WTC11 (cell line): ENCODE data around the gene OR4L1. TPM values are rescaled to one million over a fixed set of nuclear protein-coding genes. Genes with fewer than 3 reads are reported as not detected.

Experiments used
- ATAC-seq: fragments of 200-7000 bp; cut with Tn5 transposase; 2 replicates; pipeline ENCODE4 v1.10.0; 2021; ENCODE audit warnings: mild to moderate bottlenecking, moderate library complexity
- CTCF ChIA-PET: fragments of 300-600 bp; sonication (Branson Sonifier 250); formaldehyde crosslinking; loops from one replicate; lab custom pipeline; 2021; ENCODE audit warnings: antibody characterized with exemption; lab: Charles Lee
- POLR2A ChIA-PET: fragments of 350-600 bp; sonication (Branson Sonifier 250); formaldehyde crosslinking; loops from one replicate; lab custom pipeline; 2021; ENCODE audit warnings: antibody characterized with exemption; lab: Charles Lee
- DNase-seq: peaks from one replicate; pipeline ENCODE4 v3.0.0; 2021; ENCODE audit warnings: low spot score
- H3K27ac Mint-ChIP-seq: 2 replicates; pipeline ENCODE4 v1.8.0; 2021; ENCODE audit warnings: mixed read lengths
- H3K27me3 Mint-ChIP-seq: 2 replicates; pipeline ENCODE4 v1.8.0; 2021; ENCODE audit warnings: low read depth, mild to moderate bottlenecking, moderate library complexity, mixed read lengths
- H3K36me3 Mint-ChIP-seq: 2 replicates; pipeline ENCODE4 v1.8.0; 2021; ENCODE audit warnings: mixed read lengths
- H3K4me1 Mint-ChIP-seq: 2 replicates; pipeline ENCODE4 v1.8.0; 2022; ENCODE audit warnings: mixed read lengths
- H3K4me3 Mint-ChIP-seq: 2 replicates; pipeline ENCODE4 v1.8.0; 2021; ENCODE audit warnings: mild to moderate bottlenecking, moderate library complexity, mixed read lengths
- H3K9me3 Mint-ChIP-seq: 2 replicates; pipeline ENCODE4 v1.8.0; 2021; ENCODE audit warnings: mixed read lengths
- ESRRA ChIP-seq: sonication (generic); formaldehyde crosslinking; IDR thresholded peaks from 2 replicates; pipeline ENCODE4 v1.8.1; 2022; ENCODE audit warnings: mild to moderate bottlenecking, missing genetic modification reagents, borderline replicate concordance
- ETV6 ChIP-seq: sonication (generic); formaldehyde crosslinking; IDR thresholded peaks from 2 replicates; pipeline ENCODE4 v1.8.1; 2022; ENCODE audit warnings: mild to moderate bottlenecking, missing genetic modification reagents
- FOXK1 ChIP-seq: sonication (generic); formaldehyde crosslinking; IDR thresholded peaks from 2 replicates; pipeline ENCODE4 v1.8.0; 2022; ENCODE audit warnings: mild to moderate bottlenecking, moderate library complexity, missing genetic modification reagents
- NFE2L1 ChIP-seq: sonication (generic); formaldehyde crosslinking; IDR thresholded peaks from 2 replicates; pipeline ENCODE4 v1.8.1; 2023; ENCODE audit warnings: missing genetic modification reagents
- NR2C2 ChIP-seq: sonication (generic); formaldehyde crosslinking; IDR thresholded peaks from 2 replicates; pipeline ENCODE4 v1.8.0; 2022; ENCODE audit warnings: mild to moderate bottlenecking, missing genetic modification reagents
- OVOL2 ChIP-seq: fragments of 250-450 bp; sonication (Bioruptor Pico); IDR thresholded peaks from 2 replicates; pipeline ENCODE4 v1.9.0; 2021; ENCODE audit warnings: mild to moderate bottlenecking, borderline replicate concordance
- TEAD4 ChIP-seq: sonication (generic); formaldehyde crosslinking; IDR thresholded peaks from 2 replicates; pipeline ENCODE4 v1.8.0; 2022; ENCODE audit warnings: mild to moderate bottlenecking, missing genetic modification reagents
- ZBTB21 ChIP-seq: sonication (generic); formaldehyde crosslinking; IDR thresholded peaks from 2 replicates; pipeline ENCODE4 v1.8.1; 2023; ENCODE audit warnings: mild to moderate bottlenecking, missing genetic modification reagents, borderline replicate concordance
- ZNF317 ChIP-seq: sonication (generic); formaldehyde crosslinking; IDR thresholded peaks from 2 replicates; pipeline ENCODE4 v1.8.1; 2023; ENCODE audit warnings: low read depth, mild to moderate bottlenecking, moderate library complexity, missing genetic modification reagents, borderline replicate concordance
- ZNF671 ChIP-seq: fragments of 250-450 bp; sonication (Bioruptor Pico); IDR thresholded peaks from 2 replicates; pipeline ENCODE4 v1.8.0; 2021; ENCODE audit warnings: mild to moderate bottlenecking
- total RNA-seq: library from RNA; stranded (reverse); gene quantifications from 3 replicates; pipeline ENCODE4 v1.2.3, GENCODE V29; 2021
- TF ChIP-seq, protein P1 (sequence below): sonication (generic); formaldehyde crosslinking; IDR thresholded peaks from 2 replicates; pipeline ENCODE4 v1.8.1; 2023; ENCODE audit warnings: mild to moderate bottlenecking, missing genetic modification reagents
- TF ChIP-seq, protein P2 (sequence below): fragments of 250-450 bp; sonication (Bioruptor Pico); conservative IDR thresholded peaks from 2 replicates; pipeline ENCODE4 v1.9.0; 2021; ENCODE audit warnings: mild to moderate bottlenecking
- TF ChIP-seq, protein P3 (sequence below): sonication (generic); formaldehyde crosslinking; IDR thresholded peaks from 2 replicates; pipeline ENCODE4 v1.8.1; 2023; ENCODE audit warnings: mild to moderate bottlenecking, missing genetic modification reagents, borderline replicate concordance
- TF ChIP-seq, protein P4 (sequence below): sonication (generic); formaldehyde crosslinking; IDR thresholded peaks from 2 replicates; pipeline ENCODE4 v1.8.0; 2022; ENCODE audit warnings: mild to moderate bottlenecking, missing genetic modification reagents
- TF ChIP-seq, protein P5 (sequence below): sonication (generic); formaldehyde crosslinking; IDR thresholded peaks from 2 replicates; pipeline ENCODE4 v1.8.1; 2022; ENCODE audit warnings: mild to moderate bottlenecking, moderate library complexity, missing genetic modification reagents
- TF ChIP-seq, protein P6 (sequence below): sonication (generic); formaldehyde crosslinking; IDR thresholded peaks from 2 replicates; pipeline ENCODE4 v1.8.0; 2022; ENCODE audit warnings: mild to moderate bottlenecking, missing genetic modification reagents
- TF ChIP-seq, protein P7 (sequence below): sonication (generic); formaldehyde crosslinking; IDR thresholded peaks from 2 replicates; pipeline ENCODE4 v1.8.1; 2022; ENCODE audit warnings: low read depth, missing genetic modification reagents, borderline replicate concordance
- TF ChIP-seq, protein P8 (sequence below): sonication (generic); formaldehyde crosslinking; conservative IDR thresholded peaks from 2 replicates; pipeline ENCODE4 v1.8.1; 2022; ENCODE audit warnings: mild to moderate bottlenecking, missing genetic modification reagents

Gene OR4L1
- total RNA-seq, 1 experiment from 2014 or later: not detected

DNA sequence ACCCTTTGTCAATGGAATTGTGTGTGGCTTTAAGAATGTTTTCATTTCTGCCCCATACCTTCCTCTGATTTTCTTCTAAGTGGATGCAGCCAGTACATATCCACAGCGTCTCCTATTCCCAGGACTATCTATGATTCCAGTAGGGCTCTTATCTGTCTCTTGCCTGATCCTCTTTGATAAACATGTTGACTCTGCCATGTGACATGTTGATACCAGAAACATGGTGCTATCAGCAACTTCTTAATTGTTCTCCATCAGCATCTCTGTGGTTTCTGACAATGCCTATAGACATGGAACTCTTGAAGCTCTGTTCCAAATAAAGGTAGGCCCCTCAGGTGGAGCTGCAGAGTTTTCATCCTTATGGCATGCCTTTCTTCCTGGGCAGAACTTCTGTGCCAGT is 11.6 kb upstream of the OR4L1 start:
- Mint-ChIP-seq H3K27me3 (peaks cover 2% of the 10 kb centered on the region; the same call in 1 of the 2 replicates), H3K27ac (no peak overlapping the region), H3K9me3 (peaks cover 80% of the 10 kb centered on the region), H3K4me1 (no peaks in the 10 kb centered on the region), H3K4me3 (no peak overlapping the region), H3K36me3 (peaks cover 61% of the 10 kb centered on the region)
- no peak for DNase-seq
- no peak for TF ChIP-seq ZNF317
- TF ChIP-seq ETV6 (CRISPR knock-in tag): no peak
- no peak for ATAC-seq
- ChIA-PET POLR2A (no interaction called here), CTCF (no interaction called here)

DNA sequence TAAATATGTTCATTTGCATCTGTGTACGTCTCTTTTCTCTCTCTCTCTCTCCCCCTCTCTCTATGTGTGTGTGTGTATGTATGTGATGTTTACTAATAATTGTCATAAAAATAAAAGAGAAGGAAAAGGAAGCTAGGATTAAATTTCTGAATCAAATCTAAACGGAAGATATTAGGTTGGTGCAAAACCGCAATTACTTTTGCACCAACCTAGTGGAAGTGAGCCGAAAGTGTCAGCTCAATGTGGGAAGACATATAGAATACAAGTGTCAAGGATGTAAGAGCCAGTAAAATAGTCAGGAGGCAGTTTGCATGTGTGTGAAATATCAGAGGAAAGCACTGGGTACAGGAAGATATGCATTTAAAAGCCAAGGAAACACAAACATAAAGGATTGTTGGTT is 32.2 kb downstream of the OR4L1 start:
- Mint-ChIP-seq H3K27ac (no peak overlapping the region), H3K4me1 (no peaks in the 10 kb centered on the region), H3K36me3 (peaks cover 43% of the 10 kb centered on the region), H3K4me3 (no peak overlapping the region), H3K27me3 (peaks cover 6% of the 10 kb centered on the region), H3K9me3 (peaks cover 61% of the 10 kb centered on the region)
- ATAC-seq (no peak), DNase-seq (no peak)
- POLR2A ChIA-PET: no interaction called here
- CTCF ChIA-PET: no interaction called here
- TF ChIP-seq, protein P1, sequence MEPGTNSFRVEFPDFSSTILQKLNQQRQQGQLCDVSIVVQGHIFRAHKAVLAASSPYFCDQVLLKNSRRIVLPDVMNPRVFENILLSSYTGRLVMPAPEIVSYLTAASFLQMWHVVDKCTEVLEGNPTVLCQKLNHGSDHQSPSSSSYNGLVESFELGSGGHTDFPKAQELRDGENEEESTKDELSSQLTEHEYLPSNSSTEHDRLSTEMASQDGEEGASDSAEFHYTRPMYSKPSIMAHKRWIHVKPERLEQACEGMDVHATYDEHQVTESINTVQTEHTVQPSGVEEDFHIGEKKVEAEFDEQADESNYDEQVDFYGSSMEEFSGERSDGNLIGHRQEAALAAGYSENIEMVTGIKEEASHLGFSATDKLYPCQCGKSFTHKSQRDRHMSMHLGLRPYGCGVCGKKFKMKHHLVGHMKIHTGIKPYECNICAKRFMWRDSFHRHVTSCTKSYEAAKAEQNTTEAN (CRISPR knock-in tag): no peak
- TF ChIP-seq NR2C2 (CRISPR knock-in tag) (no peak), ZNF671 (CRISPR knock-in tag) (no peak), TEAD4 (CRISPR knock-in tag) (no peak), ZBTB21 (no peak), OVOL2 (CRISPR knock-in tag) (no peak), FOXK1 (CRISPR knock-in tag) (no peak), ESRRA (CRISPR knock-in tag) (no peak), NFE2L1 (CRISPR knock-in tag) (no peak)
- TF ChIP-seq, protein P2, sequence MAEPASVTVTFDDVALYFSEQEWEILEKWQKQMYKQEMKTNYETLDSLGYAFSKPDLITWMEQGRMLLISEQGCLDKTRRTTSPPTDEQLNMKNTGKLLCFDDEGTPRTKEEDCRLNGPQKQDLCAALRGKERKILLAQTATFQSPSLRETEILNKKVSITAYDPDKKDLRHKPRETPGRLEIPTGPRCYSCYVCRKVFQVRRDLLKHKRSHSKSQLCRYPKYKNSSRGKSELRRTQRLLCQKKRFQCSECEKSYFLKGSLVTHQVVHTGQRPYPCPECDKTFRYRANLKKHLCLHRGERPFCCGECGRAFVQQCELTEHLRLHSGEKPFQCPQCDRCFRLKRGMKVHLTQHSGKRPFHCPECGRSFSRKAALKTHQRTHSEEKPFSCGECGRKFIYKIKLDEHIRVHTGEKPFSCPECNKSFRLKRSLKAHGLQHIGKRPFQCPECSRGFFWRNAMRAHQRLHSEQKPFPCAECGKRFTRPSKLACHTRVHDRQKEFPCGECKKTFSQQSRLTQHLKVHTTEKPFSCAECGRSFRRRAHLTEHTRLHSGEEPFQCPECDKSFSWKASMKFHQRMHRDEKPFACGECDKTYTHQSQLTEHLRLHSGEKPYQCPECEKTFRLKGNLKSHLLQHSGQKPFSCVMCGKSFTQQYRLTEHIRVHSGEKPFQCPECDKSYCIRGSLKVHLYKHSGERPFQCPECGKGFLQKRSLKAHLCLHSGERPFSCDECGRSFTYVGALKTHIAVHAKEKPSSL (CRISPR knock-in tag): no peak
- TF ChIP-seq, protein P3, sequence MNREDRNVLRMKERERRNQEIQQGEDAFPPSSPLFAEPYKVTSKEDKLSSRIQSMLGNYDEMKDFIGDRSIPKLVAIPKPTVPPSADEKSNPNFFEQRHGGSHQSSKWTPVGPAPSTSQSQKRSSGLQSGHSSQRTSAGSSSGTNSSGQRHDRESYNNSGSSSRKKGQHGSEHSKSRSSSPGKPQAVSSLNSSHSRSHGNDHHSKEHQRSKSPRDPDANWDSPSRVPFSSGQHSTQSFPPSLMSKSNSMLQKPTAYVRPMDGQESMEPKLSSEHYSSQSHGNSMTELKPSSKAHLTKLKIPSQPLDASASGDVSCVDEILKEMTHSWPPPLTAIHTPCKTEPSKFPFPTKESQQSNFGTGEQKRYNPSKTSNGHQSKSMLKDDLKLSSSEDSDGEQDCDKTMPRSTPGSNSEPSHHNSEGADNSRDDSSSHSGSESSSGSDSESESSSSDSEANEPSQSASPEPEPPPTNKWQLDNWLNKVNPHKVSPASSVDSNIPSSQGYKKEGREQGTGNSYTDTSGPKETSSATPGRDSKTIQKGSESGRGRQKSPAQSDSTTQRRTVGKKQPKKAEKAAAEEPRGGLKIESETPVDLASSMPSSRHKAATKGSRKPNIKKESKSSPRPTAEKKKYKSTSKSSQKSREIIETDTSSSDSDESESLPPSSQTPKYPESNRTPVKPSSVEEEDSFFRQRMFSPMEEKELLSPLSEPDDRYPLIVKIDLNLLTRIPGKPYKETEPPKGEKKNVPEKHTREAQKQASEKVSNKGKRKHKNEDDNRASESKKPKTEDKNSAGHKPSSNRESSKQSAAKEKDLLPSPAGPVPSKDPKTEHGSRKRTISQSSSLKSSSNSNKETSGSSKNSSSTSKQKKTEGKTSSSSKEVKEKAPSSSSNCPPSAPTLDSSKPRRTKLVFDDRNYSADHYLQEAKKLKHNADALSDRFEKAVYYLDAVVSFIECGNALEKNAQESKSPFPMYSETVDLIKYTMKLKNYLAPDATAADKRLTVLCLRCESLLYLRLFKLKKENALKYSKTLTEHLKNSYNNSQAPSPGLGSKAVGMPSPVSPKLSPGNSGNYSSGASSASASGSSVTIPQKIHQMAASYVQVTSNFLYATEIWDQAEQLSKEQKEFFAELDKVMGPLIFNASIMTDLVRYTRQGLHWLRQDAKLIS: no peak
- TF ChIP-seq, protein P4, sequence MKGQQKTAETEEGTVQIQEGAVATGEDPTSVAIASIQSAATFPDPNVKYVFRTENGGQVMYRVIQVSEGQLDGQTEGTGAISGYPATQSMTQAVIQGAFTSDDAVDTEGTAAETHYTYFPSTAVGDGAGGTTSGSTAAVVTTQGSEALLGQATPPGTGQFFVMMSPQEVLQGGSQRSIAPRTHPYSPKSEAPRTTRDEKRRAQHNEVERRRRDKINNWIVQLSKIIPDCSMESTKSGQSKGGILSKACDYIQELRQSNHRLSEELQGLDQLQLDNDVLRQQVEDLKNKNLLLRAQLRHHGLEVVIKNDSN (CRISPR knock-in tag): no peak
- TF ChIP-seq, protein P5, sequence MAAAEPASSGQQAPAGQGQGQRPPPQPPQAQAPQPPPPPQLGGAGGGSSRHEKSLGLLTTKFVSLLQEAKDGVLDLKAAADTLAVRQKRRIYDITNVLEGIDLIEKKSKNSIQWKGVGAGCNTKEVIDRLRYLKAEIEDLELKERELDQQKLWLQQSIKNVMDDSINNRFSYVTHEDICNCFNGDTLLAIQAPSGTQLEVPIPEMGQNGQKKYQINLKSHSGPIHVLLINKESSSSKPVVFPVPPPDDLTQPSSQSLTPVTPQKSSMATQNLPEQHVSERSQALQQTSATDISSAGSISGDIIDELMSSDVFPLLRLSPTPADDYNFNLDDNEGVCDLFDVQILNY (CRISPR knock-in tag): no peak
- TF ChIP-seq, protein P6, sequence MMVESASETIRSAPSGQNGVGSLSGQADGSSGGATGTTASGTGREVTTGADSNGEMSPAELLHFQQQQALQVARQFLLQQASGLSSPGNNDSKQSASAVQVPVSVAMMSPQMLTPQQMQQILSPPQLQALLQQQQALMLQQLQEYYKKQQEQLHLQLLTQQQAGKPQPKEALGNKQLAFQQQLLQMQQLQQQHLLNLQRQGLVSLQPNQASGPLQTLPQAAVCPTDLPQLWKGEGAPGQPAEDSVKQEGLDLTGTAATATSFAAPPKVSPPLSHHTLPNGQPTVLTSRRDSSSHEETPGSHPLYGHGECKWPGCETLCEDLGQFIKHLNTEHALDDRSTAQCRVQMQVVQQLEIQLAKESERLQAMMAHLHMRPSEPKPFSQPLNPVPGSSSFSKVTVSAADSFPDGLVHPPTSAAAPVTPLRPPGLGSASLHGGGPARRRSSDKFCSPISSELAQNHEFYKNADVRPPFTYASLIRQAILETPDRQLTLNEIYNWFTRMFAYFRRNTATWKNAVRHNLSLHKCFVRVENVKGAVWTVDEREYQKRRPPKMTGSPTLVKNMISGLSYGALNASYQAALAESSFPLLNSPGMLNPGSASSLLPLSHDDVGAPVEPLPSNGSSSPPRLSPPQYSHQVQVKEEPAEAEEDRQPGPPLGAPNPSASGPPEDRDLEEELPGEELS (CRISPR knock-in tag): no peak
- TF ChIP-seq, protein P7, sequence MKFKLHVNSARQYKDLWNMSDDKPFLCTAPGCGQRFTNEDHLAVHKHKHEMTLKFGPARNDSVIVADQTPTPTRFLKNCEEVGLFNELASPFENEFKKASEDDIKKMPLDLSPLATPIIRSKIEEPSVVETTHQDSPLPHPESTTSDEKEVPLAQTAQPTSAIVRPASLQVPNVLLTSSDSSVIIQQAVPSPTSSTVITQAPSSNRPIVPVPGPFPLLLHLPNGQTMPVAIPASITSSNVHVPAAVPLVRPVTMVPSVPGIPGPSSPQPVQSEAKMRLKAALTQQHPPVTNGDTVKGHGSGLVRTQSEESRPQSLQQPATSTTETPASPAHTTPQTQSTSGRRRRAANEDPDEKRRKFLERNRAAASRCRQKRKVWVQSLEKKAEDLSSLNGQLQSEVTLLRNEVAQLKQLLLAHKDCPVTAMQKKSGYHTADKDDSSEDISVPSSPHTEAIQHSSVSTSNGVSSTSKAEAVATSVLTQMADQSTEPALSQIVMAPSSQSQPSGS (CRISPR knock-in tag): no peak
- TF ChIP-seq, protein P8, sequence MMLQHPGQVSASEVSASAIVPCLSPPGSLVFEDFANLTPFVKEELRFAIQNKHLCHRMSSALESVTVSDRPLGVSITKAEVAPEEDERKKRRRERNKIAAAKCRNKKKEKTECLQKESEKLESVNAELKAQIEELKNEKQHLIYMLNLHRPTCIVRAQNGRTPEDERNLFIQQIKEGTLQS (CRISPR knock-in tag): no peak
